ENCODE measurements around the gene INO80B.
"Not testable (repeated sequence)": the region's sequence is repeated elsewhere in the genome, so short reads cannot be mapped to it uniquely, and the experiment has no call there.

INO80B gene

DNA sequence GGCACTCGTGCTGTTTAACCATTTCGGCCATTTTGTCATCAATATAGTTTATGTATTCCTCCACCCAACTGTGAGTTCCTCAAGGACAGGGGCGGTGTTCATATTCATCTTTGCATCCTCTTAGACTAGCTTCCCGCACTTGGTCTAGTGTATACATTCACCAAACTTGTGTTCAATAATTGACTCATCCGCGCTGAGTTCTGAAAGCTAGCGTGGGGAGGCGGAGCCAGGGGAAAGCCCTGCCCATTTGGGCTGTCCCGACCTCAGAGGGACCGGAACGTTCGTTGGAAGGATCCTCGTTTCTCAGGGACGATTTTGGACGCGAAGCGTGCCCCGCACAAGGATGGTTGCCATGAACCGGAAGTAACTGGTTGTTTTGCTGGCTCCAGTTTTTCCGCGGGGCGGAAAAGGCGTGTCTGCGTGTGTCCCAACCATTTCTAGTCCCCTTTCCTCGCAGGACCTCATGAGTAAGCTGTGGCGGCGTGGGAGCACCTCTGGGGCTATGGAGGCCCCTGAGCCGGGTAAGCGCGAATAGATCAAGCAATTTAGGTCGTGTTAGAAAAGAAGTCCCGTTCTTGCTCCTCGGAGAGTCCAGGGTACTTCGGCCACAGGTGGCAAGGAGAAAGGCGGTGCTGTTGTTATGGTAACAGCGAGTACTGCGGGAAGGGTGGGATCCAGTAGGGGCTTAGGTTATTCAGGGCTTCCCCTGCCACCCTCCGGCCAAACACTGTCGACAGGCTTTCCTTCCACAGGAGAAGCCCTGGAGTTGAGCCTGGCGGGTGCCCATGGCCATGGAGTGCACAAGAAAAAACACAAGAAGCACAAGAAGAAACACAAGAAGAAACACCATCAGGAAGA, at the start of gene INO80B:
Gene INO80B, plus strand, starts transcription at position 434 of the 858 bp plus-strand sequence. Its CDS starts 30 bp downstream, at position 464.
- DNase-seq, result peak; percentile 93 to 97

DNA sequence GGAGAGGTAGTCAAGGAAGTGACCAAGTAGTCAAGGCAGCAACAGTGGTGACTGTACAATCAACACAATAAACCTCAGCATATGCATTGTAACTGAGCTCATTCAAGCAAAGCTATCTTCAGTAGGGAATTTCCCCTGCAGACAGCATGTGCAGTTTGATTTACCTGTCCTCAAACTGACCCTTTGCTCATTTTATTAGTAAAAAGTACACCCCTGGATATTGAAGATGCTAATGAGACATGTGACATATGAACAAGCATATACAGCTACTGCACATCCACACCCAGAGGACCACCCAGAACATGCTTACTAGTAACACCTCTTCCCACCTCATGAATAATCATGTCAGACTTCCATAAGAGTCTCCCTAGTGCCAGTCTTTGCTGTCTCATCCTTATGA, 48.9 kb upstream of the INO80B start:
- DNase-seq, result no peak

DNA sequence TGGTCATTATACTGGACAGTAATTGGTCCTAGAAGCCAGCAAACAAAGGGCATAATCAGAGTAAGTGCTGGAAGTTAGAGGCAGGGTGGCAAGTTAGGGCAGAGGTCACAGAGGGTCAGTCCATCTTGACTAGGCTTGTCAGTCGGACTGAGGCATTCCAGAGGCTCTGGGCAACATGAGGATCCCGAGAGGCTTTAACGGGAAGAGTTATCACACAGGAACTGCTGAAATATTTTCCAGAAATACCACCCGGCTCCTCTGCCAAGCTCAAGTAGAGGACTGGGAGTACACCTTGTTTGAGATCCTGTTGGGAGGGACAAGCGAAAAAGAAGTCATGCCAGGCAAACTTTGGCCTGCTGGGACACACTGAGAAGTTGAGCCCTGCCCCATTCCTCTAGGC, 47.2 kb upstream of the INO80B start:
- no peak for DNase-seq

DNA sequence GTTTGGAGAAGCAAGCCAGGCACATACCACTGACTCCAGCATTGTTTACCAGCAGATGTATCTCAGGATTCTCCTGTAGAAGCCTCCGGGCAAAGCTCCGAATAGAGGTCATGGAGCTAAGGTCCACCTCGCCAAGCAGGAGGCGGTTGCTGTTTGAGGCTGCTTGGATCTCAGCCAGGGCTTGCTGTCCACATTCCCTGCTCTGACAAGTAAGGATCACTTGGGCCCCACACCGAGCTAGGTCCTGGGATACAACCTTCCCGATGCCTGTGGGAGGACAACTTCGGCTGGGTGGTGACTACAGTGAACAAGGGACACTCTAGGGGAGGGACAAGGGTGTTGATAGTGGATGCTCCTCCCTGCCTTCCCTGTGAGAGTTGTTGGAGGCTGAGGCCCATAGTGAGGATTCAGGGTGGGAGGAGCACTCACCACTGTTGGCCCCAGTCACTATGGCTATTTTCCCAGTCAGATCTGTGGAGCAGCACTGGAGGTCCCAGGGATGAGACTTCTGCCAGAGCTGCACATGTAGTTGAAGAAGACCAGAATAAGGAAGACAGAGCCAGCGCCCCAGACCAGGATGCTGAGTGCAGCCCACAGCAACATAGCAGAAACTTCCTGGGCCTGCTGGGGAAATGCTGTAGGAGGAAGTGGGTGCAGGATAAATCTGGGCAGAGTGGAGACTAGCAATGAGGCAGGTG, 41.7 kb upstream of the INO80B start:
- DNase-seq, result no peak

DNA sequence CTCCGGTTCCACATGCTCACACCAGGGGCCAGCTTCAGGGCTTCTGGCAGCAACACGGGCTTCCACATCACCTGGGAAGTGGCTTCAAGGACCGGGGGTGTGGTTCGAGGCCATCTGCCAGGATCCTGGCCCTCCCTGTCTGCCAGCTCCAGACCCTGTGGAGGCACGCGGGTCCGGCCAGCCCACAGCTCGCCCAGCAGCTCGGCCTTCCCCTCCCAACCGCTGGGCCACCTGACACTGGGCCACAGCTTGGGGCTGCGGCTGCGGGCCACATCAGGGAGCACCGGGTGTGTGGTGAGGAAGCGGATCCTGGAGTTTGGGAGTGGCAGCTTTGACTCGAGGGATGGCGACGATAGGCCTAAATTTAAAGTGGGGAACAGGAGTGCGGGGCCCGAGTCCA, 40.4 kb upstream of the INO80B start:
- DNase-seq, result no peak

DNA sequence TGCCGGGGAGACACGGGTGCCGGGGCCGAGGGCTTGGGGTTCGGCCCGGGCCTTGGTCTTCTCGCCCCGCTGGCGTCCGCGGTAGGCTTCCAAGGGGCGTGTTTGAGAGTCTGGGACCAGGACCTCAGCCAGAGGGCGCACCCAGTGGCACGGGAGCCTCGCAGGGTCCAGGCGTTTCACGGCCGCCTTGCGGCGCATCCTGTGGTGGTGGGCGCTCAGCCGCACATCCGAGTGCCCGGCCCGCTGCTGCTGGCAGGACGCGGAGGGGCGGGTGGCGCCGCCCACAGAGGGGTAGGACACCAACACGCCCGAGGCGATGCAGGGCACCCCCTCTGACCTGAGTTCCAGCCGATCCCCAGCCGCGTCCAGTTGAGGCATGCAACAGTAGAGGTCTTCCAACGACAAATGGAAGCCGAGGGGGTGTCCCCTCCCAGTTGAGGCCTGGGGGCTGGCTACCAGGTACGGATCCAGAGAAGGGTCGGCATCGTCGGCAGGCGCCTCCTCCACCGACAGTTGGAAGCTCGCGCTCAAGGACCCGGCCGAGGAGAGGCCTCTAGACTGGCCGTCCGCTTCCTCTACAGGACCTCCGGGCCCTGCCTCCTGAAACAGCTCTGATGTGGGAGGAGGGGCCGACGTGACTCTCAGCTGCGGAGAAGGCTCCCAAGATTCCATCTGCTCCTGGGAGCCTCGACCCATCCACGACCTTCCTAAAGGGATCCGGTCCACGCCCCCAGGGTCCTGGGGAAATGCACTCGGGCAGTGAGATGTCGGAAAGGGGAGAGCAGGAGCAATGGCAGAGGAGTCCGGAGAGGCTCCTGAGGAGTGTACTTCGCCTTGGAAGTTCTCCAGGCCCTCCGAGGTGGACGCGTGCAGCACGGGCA, 39.8 kb upstream of the INO80B start:
- peak; percentile 65 to 77 for DNase-seq

DNA sequence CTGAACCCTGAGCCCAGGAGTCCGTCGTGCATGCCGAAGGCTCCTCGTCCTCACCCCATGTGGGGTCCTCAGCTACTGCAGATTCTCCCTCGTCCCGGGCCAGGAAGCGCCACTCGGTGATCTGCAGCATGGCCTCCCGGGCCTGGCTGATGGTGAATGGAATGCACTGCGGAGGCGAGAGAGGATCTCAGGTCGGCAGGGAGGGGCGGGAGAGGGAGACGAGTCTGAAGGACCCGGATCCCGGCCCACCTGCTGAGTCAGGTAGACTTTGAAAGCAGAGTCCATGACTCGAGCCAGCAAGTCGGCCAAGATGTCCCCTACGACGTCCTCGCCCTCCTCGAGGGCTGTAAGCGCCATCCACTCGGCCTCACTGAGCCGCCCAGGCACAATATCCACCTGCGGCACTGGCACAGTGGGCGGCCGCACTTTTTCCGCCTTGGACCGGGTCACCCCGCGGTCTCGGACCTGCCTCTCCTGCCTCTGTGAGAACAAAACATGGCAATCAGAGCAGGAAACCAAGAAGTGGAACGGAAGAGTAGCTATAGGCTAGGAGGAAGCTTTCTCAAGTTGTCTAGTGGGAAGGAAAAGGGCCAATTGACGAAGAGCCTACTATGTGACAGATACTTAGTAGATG, 39.0 kb upstream of the INO80B start:
- DNase-seq, result peak in 1 of 2 experiments; percentile 50

DNA sequence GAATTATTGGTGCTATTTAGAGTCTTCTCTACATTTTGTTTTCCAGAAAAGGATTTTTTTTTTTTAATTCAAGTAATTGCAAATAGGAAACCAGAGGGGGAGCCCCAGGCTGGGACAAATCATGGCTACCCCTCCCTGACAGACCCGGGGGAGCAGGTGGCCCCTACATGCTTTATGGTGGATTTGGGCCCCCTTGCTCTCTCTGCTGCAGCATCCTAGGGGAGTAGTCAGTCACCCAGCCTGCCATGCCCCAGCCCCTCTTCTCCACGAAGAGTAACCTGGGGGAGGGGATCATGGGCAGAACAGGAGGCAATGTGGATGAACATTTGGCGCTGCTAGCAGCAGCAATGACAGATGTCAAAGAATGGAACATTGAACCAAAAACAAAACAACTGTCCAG, 38.1 kb upstream of the INO80B start:
- no peak for DNase-seq

DNA sequence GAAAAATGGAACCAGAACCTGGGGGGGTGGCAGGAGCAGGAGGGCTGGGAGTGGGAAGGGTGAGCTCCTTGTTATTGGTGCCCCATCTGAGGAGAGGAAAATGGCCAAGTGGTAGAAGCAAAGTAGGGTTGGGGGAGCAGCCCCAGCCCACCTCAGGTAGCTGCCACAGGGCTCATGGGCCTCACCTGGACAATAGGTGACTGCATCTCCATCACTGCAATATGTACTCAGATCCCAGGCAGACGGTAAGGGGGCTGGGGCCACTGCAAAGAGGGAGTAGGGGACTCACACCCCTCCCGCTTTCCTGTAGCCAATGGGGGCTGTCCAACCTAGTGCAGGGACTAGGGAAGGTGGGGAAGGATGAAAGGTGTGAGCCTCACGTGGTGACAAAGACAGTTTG, 37.7 kb upstream of the INO80B start:
- DNase-seq, result no peak

DNA sequence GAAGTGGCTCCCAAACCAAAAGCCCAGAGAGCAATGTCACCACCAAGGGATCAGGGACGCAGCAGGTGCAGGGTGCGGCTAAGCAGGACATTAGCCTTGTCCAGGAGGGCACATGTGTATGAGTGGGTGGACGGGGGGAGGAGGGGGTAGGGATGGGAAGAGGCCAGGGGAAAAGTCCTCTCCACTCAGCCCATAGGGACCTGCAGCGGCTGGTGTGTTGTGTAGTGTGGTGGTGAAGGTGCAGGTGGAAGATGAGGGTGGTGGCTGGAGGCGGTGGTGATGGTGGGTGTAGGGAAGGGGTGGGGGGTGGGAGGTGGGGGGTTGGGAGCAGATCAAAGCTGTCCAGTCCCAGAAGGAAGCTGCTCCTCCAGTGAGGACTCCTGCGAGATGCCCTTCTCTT, 37.1 kb upstream of the INO80B start:
- DNase-seq, result no peak

DNA sequence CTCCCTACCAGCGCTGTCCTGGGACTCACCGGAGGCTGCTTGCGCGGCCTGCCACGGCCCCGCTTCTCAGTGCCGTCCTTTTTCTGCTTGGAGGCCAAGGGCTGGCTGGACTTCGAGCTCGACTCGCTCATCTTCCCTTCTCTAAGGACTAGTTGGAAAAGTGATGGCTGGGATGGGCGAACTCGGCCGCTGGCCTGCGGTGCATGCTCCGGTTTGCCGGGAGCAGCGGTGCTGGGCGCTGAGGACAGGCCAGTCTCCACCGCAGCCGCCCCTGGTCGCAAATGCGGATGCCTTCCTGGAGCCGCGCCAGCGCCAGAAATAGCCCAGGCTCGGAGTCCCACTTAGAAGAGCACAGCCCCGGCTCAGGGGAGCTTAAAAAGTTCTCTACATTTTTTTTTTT, 36.6 kb upstream of the INO80B start:
- DNase-seq, result no peak

DNA sequence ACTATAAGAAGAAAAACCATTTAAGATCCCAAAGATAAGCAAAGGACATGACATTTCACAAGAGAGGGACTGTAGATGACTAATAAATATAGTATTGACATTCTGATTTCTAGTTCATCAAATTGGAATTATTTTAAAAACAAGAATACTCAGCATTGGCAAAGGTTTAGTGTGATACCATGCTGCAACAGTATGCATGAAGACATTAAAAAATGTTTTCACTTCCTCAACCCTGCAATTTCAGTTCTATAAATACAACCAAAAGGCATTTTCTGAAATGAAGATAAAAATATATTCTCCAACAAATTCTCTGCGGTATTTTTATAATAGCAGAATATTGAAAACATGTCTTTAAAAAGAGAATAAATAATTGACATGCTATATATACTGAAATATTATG, 35.5 kb upstream of the INO80B start:
- DNase-seq, result no peak

DNA sequence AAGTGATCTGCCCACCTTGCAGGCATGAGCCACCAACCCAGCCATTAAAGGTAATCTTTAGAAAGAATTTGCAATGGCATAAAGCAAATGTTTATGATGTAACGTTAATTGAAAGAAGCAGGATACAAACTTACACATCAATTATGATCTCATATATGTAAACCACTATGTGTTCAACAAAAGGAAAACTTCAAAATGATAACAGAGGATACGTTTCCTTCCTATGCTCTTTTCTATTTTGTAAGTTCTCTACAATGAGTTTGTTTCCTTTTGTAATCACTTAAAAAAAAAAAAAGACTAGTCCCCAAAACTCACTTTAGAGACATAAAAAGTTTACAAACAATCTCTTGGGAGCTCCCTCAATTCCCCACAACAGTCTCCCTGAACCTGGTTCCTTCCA, 34.9 kb upstream of the INO80B start:
- no peak for DNase-seq

DNA sequence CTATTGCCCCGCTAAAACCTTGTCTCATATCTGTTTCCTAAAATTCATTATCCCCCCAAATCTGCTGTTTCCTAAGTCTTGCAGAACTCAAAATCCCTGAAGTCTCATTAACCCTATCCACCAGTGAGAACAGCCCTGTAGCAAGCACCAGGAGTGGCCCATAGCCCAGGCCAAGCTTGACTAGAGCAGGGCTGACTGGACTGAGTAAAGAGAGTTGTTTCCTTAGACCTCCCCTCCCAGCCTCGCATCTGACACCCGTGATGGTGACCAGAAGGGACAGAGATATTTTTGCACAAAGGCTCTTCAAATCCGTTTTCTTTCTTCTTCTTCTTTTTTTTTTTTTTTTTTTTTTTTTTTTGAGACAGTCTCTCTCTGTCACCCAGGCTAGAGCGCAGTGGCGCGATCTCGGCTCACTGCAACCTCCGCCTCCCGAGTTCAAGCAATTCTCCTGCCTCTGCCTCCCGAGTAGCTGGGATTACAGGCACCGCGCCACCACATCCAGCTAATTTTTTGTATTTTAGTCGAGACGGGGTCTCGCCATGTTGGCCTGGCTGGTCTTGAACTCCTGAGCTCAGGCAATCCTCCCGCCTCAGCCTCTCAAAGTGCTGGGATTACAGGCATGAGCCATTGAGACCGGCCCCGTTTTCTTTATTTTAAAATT, 34.3 kb upstream of the INO80B start:
- not testable (repeated sequence) for DNase-seq

DNA sequence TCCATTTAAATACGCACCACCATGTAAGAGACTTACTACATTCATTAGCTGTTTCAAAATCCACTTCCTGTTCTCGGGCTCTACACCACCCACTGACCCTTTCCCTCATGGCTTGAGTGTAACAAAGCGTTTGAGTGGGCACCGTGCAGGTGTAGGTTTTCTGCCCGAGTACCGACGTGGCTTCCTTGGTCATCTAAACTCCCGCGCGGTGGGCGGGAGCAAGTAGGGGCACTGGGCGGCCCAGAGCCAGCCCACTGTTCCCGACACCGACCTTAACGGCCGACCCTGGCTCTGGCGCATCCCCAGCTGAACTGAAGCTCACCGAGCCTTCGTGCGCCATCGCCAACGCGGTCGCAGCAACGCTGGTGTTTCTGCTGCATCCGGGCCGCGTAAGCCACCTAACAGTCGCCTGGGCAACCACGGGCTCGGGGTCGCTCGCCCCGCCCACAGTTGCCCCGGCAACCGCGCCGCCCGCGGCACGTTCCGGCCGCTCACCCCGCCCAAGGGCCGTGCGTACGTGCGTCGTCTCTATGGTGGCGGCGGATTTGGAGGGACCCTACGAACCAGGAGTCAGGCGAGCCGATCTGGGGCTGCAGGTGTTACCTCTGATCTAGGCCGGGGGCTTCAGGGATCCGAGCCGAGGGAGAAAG, 33.5 kb upstream of the INO80B start, which contains the start of the genes C2orf81 and WDR54:
Gene C2orf81, minus strand, starts transcription at position 399 of the 650 bp plus-strand sequence. Its CDS starts 59 bp downstream, at position 340.
Gene WDR54, plus strand, starts transcription at position 510 of the 650 bp plus-strand sequence. CDS start 424 bp downstream, outside the sequence.
- DNase-seq, result peak; percentile 89 to 92

DNA sequence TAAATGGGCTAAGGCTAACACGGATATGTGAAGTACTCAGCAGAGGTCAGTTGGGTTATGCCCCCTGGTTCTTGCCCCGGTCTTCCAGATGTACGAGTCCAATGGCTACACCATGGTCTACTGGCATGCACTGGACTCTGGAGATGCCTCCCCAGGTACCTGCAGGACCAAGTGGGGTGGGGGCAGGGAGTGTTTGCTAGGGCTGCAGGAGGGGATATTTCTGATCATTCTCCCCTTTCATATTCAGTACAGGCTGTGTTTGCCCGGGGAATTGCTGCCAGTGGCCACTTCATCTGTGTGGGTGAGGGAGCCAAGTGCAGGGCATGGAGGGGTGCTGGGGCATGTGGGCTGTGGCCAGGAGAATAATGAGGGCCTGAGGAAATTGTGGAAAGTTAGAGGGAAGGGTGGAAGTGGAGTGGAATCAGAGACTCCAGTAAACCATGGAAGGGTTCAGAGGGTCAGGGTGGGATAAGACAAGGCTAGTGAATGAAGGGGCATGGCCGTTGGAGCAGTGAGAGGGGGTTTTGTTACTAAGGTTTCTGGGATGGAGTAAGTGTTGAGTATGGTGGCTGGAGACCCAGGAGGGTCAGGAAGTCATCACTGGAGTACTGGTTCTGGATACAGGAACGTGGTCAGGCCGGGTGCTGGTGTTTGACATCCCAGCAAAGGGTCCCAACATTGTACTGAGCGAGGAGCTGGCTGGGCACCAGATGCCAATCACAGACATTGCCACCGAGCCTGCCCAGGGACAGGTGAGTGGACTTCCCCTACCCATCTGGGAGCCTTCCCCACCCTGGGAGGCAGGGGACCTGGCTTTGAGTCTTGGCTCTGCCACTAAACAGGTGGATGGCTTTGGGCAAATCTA, 31.4 kb upstream of the INO80B start:
- no peak for DNase-seq

DNA sequence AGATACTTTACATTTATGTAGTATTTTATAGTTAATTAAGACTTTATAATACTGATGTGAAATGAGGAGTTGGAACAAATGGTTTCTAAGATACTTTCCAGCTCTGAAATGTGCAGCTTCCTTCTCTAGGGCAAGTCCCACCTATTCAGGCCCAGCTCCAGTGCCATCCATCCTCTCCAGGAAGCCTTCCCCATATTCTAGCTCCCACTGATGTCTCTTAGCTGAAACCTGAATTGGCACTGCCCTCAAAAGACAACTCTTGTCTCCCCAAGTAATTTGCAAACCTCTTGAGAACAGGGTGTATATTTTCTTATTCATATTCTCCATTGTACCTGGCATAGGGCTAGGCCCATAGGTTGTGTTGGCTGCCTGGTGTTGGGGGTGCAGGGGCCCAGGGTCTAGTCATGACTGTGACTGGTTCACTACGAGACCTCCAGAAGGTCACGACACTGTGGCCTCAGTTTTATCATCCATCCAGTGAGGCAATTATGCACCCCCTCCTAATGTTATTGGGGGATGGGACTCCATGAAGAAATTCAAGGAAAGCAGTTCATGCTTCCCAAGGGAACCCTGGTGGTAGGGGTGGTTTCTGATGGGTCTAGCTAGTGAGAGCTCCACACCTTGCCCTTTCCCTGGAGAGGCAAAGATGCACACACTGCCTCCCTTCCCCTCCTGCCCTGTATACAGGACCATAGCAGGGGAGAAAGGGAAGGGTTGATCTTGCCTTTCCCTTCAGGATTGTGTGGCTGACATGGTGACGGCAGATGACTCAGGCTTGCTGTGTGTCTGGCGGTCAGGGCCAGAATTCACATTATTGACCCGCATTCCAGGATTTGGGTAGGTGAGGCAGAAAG, 30.5 kb upstream of the INO80B start:
- DNase-seq, result no peak

DNA sequence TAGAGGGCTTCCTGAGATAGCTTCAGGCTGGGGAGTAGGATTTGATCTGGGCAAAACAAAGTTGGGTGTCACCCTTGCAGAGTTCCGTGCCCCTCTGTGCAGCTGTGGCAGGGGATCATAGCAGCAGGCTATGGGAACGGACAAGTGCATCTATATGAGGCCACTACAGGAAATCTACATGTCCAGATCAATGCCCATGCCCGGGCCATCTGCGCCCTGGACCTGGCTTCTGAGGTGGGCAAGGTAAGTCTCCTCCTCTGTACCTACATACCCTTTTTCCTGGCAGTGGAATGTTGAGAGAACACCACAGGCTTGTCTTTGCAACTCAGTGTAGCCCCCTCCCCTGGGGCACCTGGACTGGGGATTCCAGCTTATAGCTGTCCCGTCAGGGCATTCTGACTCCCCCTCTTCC, 29.9 kb upstream of the INO80B start:
- no peak for DNase-seq

DNA sequence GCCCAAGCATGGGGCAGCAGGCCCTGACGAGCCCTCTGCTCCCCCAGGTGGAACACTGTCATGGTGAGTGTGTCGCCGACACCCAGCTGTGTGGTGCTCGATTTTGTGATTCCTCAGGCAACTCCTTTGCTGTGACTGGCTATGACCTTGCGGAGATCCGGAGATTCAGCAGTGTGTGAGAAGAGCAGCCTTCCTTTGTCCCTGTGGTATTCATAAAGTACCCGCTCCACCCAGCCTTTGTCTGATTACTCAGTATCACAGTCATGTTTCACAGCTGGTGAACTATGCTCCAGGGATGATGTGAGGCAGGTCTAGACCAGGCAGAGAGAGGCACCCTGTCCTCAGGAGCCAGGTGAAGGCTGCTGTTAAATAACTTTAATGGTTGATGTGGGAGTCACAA, 29.4 kb upstream of the INO80B start:
- no peak for DNase-seq

All from NCI-H1930 (cell line).